Smooth muscle cell (in vitro differentiated cells): ENCODE data around the gene FCN1. TPM values are rescaled to one million over a fixed set of nuclear protein-coding genes. Genes with fewer than 3 reads are reported as not detected.

ENCODE experiments used
- DNase-seq: peaks from one replicate; lab custom pipeline; 2025; ENCODE audit not compliant: unreplicated experiment; lab: John Stamatoyannopoulos, UW
- H2AFZ ChIP-seq: fragments of 200-600 bp; sonication (generic); 2 replicates; pipeline ENCODE4 v1.6.0; 2016; ENCODE audit warnings: antibody characterized with exemption, low read depth, mild to moderate bottlenecking
- H3F3A ChIP-seq: fragments of 200-600 bp; sonication (generic); 2 replicates; pipeline ENCODE4 v1.6.0; 2017; ENCODE audit warnings: antibody characterized with exemption, low read depth
- H3K27ac ChIP-seq: fragments of 200-600 bp; sonication (generic); 2 replicates; pipeline ENCODE4 v1.5.1; 2016; ENCODE audit warnings: low read depth, mild to moderate bottlenecking
- H3K27me3 ChIP-seq: fragments of 200-600 bp; sonication (generic); 2 replicates; pipeline ENCODE4 v1.6.1; 2016; ENCODE audit warnings: low read depth, mild to moderate bottlenecking
- H3K36me3 ChIP-seq: fragments of 200-600 bp; sonication (generic); 2 replicates; pipeline ENCODE4 v1.5.1; 2016; ENCODE audit warnings: low read depth
- H3K4me1 ChIP-seq: fragments of 200-600 bp; sonication (generic); 2 replicates; pipeline ENCODE4 v1.5.1; 2016; ENCODE audit warnings: low read depth
- H3K4me2 ChIP-seq: fragments of 200-600 bp; sonication (generic); 2 replicates; pipeline ENCODE4 v1.6.0; 2016; ENCODE audit warnings: mild to moderate bottlenecking
- H3K4me3 ChIP-seq: fragments of 200-600 bp; sonication (generic); 2 replicates; pipeline ENCODE4 v1.5.1; 2016; ENCODE audit warnings: mild to moderate bottlenecking
- H3K79me2 ChIP-seq: fragments of 200-600 bp; sonication (generic); 2 replicates; pipeline ENCODE4 v1.6.0; 2016; ENCODE audit warnings: low read depth, mild to moderate bottlenecking
- H3K9ac ChIP-seq: fragments of 200-600 bp; sonication (generic); 2 replicates; pipeline ENCODE4 v1.6.0; 2016; ENCODE audit warnings: low read depth
- H3K9me3 ChIP-seq: fragments of 200-600 bp; sonication (generic); replicated peaks from 2 replicates; pipeline ENCODE4 v1.5.1; 2016; ENCODE audit warnings: low read depth
- H4K20me1 ChIP-seq: fragments of 200-600 bp; sonication (generic); 2 replicates; pipeline ENCODE4 v1.6.0; 2016; ENCODE audit warnings: low read depth
- WGBS: methylation state at CpG from one replicate; pipeline ENCODE4 v1.1.7; 2016; ENCODE audit warnings: low lambda C conversion rate; 5-methylcytosine and 5-hydroxymethylcytosine counted together
- polyA plus RNA-seq: library from polyadenylated mRNA; unstranded; fragments of >200 nt; fragmentation: Nextera tagmentation; extraction: Ambion mirVana; gene quantifications from 2 replicates; pipeline ENCODE4 v1.2.1, GENCODE V29; 2016
- total RNA-seq: library from RNA; depleted of rRNA; stranded (reverse); fragments of >200 nt; gene quantifications from 2 replicates; pipeline ENCODE4 v1.2.3, GENCODE V29; 2014
- TF ChIP-seq, protein P1 (sequence below): fragments of 200-600 bp; sonication (generic); IDR thresholded peaks from 2 replicates; pipeline ENCODE4 v1.5.1; 2017; ENCODE audit warnings: borderline replicate concordance, mild to moderate bottlenecking, antibody characterized with exemption; ENCODE audit not compliant: insufficient read depth, poor library complexity, severe bottlenecking

Gene FCN1
- total and polyA plus RNA-seq, 2 experiments from 2014 or later, result 0.13 TPM; not detected in 1

- Histone ChIP-seq H3F3A (no peaks in the 10 kb centered on the region), H3K79me2 (no peaks in the 10 kb centered on the region), H3K4me3 (no peak overlapping the region), H3K9me3 (no peaks in the 10 kb centered on the region), H3K4me1 (peaks cover 13% of the 10 kb centered on the region), H3K27ac (no peak overlapping the region), H4K20me1 (no peaks in the 10 kb centered on the region), H2AFZ (no peak overlapping the region), H3K36me3 (no peaks in the 10 kb centered on the region), H3K9ac (no peak overlapping the region), H3K4me2 (no peak overlapping the region), H3K27me3 (no peaks in the 10 kb centered on the region)
- DNase-seq, result no peak
- TF ChIP-seq, protein P1, sequence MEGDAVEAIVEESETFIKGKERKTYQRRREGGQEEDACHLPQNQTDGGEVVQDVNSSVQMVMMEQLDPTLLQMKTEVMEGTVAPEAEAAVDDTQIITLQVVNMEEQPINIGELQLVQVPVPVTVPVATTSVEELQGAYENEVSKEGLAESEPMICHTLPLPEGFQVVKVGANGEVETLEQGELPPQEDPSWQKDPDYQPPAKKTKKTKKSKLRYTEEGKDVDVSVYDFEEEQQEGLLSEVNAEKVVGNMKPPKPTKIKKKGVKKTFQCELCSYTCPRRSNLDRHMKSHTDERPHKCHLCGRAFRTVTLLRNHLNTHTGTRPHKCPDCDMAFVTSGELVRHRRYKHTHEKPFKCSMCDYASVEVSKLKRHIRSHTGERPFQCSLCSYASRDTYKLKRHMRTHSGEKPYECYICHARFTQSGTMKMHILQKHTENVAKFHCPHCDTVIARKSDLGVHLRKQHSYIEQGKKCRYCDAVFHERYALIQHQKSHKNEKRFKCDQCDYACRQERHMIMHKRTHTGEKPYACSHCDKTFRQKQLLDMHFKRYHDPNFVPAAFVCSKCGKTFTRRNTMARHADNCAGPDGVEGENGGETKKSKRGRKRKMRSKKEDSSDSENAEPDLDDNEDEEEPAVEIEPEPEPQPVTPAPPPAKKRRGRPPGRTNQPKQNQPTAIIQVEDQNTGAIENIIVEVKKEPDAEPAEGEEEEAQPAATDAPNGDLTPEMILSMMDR, result no peak
- WGBS, result 88% methylated on average over 6 of the region's 6 CpGs
Observed at GRCh38 chr9:134965851-134966250, 48.1 kb upstream of the FCN1 start.

DNA sequence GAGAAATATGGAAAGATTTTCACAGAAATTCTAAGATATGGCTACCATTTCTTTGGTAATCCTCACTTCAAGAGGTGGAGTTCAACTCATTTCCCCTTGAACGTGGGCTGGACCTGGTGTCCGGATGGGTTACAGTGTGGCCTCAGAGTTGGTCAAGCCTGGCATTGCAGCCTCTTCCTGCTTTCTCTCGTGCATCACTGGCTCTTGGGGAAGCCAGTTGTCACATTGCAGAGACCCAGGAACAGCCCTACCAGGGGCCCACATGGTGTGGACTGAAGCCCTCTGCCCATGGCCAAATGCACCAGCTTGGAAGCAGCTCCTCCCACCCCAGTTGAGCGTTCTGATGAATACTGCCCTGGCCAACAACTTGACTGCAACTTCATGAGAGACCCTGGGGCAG is 47.7 kb upstream of the FCN1 start:
- TF ChIP-seq, protein P1, result no peak
- WGBS, result 85% methylated on average over 4 of the region's 4 CpGs
- H3K9me3 ChIP-seq, result no peaks in the 10 kb centered on the region

DNA sequence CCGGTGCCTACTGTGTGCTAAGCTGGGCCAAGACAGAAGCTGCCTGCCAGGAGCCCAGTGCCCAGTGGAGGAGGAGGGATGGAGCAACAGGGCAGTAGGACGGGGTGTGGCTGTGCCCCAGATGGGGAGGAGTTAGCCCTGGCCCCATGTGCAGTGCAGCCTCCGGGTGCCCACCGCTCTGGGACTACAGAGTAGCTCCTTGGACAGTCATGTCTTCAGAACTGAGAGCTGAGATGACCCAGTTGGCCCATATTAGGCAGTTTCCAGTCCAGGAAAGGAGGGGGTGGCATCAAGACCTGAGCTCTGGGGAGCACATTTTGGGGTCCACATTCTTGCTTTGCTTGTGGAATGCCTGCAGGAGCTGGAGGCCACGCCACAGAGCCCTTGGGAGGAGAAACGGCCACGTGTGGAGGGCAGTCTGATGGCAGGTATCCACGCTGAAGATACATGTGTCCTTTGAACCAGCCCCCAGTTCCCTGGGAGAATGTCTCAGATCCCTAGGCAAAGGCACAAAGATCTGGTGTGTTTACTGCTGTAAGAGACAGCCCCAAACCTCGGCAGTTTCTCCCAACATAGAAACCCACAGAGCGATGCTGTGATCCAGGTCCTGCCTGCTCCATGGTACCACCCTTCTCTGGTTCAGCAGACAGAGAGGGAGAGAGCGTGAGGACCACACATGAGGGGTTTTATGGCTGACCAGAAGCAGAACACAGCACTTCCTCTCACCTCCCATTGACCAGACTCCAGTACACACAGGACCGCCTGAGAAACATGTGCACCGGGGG is 46.8 kb upstream of the FCN1 start:
- H2AFZ ChIP-seq, result no peak overlapping the region
- H3K4me1 ChIP-seq, result peaks cover 13% of the 10 kb centered on the region
- no peaks in the 10 kb centered on the region for H3K36me3 ChIP-seq
- 87% methylated on average over 13 of the region's 13 CpGs for WGBS
- no peaks in the 10 kb centered on the region for H3K79me2 ChIP-seq
- no peak overlapping the region for H3K27ac ChIP-seq
- no peaks in the 10 kb centered on the region for H4K20me1 ChIP-seq
- H3F3A ChIP-seq, result no peaks in the 10 kb centered on the region
- DNase-seq, result no peak
- H3K4me3 ChIP-seq, result no peak overlapping the region
- H3K9me3 ChIP-seq, result no peaks in the 10 kb centered on the region
- no peak overlapping the region for H3K4me2 ChIP-seq
- no peak overlapping the region for H3K9ac ChIP-seq
- TF ChIP-seq, protein P1, result no peak
- no peaks in the 10 kb centered on the region for H3K27me3 ChIP-seq

More for the DNA sequence above, 47.7 kb upstream of the FCN1 start:
- Histone ChIP-seq H3K9ac (no peak overlapping the region), H3K4me2 (no peak overlapping the region), H3F3A (no peaks in the 10 kb centered on the region), H3K36me3 (no peaks in the 10 kb centered on the region), H2AFZ (no peak overlapping the region), H3K27me3 (no peaks in the 10 kb centered on the region), H3K4me1 (peaks cover 13% of the 10 kb centered on the region), H3K79me2 (no peaks in the 10 kb centered on the region), H3K27ac (no peak overlapping the region), H4K20me1 (no peaks in the 10 kb centered on the region), H3K4me3 (no peak overlapping the region)
- no peak for DNase-seq

- Histone ChIP-seq H3K9me3 (no peaks in the 10 kb centered on the region), H4K20me1 (no peaks in the 10 kb centered on the region), H3K27me3 (no peaks in the 10 kb centered on the region), H3F3A (no peaks in the 10 kb centered on the region), H3K9ac (no peak overlapping the region), H2AFZ (no peak overlapping the region), H3K4me1 (peaks cover 13% of the 10 kb centered on the region), H3K36me3 (no peaks in the 10 kb centered on the region), H3K27ac (no peak overlapping the region), H3K4me2 (no peak overlapping the region), H3K4me3 (no peak overlapping the region), H3K79me2 (no peaks in the 10 kb centered on the region)
- DNase-seq, result no peak
- 96% methylated on average over 18 of the region's 19 CpGs for WGBS
- TF ChIP-seq, protein P1, result no peak
Observed at GRCh38 chr9:134963546-134963945, 45.8 kb upstream of the FCN1 start.
